ENCODE measurements around the gene DNAJA4.

DNA sequence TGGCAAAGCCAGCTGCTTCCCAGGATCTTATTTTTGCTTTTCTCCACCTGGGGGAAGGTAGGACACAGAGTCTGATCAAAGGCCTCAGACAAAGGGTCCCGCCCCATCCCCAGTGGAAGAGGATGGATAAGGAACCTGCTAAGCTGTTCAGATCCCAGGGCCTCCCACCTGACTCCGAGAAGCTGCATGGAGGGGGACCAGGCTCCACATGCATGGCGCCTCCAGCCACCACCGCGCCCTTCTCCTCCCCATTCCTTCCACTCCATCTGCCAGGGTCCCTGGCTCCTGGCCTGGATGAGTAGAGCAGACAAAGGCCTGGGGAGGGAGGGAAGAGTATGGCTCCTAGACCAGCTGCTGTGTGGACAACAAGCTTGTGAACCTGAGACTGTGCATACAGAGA, 55.8 kb downstream of the DNAJA4 start:
- TF ChIP-seq, protein P1, sequence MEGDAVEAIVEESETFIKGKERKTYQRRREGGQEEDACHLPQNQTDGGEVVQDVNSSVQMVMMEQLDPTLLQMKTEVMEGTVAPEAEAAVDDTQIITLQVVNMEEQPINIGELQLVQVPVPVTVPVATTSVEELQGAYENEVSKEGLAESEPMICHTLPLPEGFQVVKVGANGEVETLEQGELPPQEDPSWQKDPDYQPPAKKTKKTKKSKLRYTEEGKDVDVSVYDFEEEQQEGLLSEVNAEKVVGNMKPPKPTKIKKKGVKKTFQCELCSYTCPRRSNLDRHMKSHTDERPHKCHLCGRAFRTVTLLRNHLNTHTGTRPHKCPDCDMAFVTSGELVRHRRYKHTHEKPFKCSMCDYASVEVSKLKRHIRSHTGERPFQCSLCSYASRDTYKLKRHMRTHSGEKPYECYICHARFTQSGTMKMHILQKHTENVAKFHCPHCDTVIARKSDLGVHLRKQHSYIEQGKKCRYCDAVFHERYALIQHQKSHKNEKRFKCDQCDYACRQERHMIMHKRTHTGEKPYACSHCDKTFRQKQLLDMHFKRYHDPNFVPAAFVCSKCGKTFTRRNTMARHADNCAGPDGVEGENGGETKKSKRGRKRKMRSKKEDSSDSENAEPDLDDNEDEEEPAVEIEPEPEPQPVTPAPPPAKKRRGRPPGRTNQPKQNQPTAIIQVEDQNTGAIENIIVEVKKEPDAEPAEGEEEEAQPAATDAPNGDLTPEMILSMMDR (IDR thresholded peaks at IDR 0.05), result no peak
- TF ChIP-seq POLR2A (IDR thresholded peaks at IDR 0.05) (no peak), EP300 (IDR thresholded peaks at IDR 0.05) (no peak), POLR2AphosphoS5 (IDR thresholded peaks at IDR 0.05) (no peak)

All from sigmoid colon (tissue), 4 donors.